NCI-H2196 (cell line): ENCODE measurements around the gene FAR2.
"Not testable (repeated sequence)": the region's sequence is repeated elsewhere in the genome, so short reads cannot be mapped to it uniquely, and the experiment has no call there.

Experiments used
- DNase-seq: peaks from one replicate; lab custom pipeline; 2025; ENCODE audit not compliant: unreplicated experiment; lab: John Stamatoyannopoulos, UW

Gene FAR2

GRCh38 chr12:29152981-29153630 is 4.0 kb downstream of the FAR2 start:
- DNase-seq: no peak

GRCh38 chr12:29155079-29155478 is 6.0 kb downstream of the FAR2 start:
- no peak for DNase-seq

GRCh38 chr12:29157486-29157946 is 8.4 kb downstream of the FAR2 start:
- no peak for DNase-seq

GRCh38 chr12:29158115-29158763 is 9.2 kb downstream of the FAR2 start:
- DNase-seq: no peak

- DNase-seq: no peak
Measured at GRCh38 chr12:29159661-29160060, 10.6 kb downstream of the FAR2 start.

GRCh38 chr12:29160230-29160629 is 11.2 kb downstream of the FAR2 start:
- no peak for DNase-seq

- DNase-seq: no peak
Measured at GRCh38 chr12:29163146-29163545, 14.1 kb downstream of the FAR2 start.

- no peak for DNase-seq
Measured at GRCh38 chr12:29164477-29165393, 15.7 kb downstream of the FAR2 start.

- no peak for DNase-seq
Measured at GRCh38 chr12:29167445-29167844, 18.4 kb downstream of the FAR2 start.

GRCh38 chr12:29167988-29168387 is 18.9 kb downstream of the FAR2 start:
- DNase-seq: no peak

GRCh38 chr12:29169978-29170377 is 20.9 kb downstream of the FAR2 start:
- DNase-seq: not testable (repeated sequence)

GRCh38 chr12:29170478-29171084 is 21.5 kb downstream of the FAR2 start:
- DNase-seq: not testable (repeated sequence)

GRCh38 chr12:29171421-29172258 is 22.6 kb downstream of the FAR2 start:
- DNase-seq: no peak

- no peak for DNase-seq
Measured at GRCh38 chr12:29176941-29177340, 27.9 kb downstream of the FAR2 start.

- not testable (repeated sequence) for DNase-seq
Measured at GRCh38 chr12:29182247-29182646, 33.2 kb downstream of the FAR2 start.

- DNase-seq: no peak
Measured at GRCh38 chr12:29187756-29188155, 38.7 kb downstream of the FAR2 start.

GRCh38 chr12:29191267-29191850 is 42.3 kb downstream of the FAR2 start:
- no peak for DNase-seq

GRCh38 chr12:29198901-29199300 is 49.8 kb downstream of the FAR2 start:
- DNase-seq: no peak

- DNase-seq: no peak
Measured at GRCh38 chr12:29200586-29200985, 51.5 kb downstream of the FAR2 start.

GRCh38 chr12:29201296-29201695 is 52.2 kb downstream of the FAR2 start:
- no peak for DNase-seq
